ENCODE data around the gene ARHGAP32. TPM values are rescaled to one million over a fixed set of nuclear protein-coding genes. Genes with fewer than 3 reads are reported as not detected.

Gene ARHGAP32
- total and polyA plus RNA-seq, 11 donors: 2.1 to 9.5 (median 4.8) TPM

DNA sequence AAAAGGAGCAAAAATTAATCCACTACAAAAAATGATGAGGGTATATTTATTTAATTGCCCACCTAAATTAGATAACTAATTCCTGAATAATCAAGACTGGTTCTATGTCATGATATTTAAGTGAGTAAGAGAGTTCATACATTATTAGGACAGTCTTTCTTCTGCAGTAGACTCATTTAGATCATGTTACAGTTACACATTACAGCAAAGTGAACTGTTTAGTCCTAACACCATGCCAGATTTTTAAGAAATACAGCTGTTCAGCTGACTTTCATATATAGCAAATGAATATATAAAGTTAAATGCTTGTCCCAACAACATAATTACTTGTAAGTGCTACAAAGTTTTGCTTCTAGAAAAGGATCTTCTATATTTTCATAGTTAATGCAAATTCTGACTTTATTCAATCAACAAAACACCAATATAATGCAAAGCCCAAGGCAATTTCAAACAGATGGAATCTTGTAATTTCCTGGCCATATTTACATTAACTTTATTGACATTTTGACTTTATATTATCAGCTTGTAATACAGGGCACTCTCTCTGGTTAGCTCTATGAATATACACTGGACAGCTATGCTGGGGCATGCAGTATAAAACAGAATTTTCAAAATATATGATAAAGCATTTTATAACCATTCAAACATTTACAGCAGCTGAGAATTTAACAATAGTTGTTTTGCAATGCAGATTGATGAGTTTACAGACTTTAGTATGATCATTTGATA is 203.7 kb downstream of the ARHGAP32 start:
- intact Hi-C loops (cut with DNase I): no loop called here
- Histone ChIP-seq H3K36me3 (peaks cover 0 to 21% (median 0%) of the 10 kb centered on the region in 9 donors), H3K9me3 (peaks cover 0 to 6% (median 0%) of the 10 kb centered on the region in 12 donors), H3K4me1 (no peaks in the 10 kb centered on the region), H3K27me3 (no peaks in the 10 kb centered on the region), H3K4me3 (no peak overlapping the region), H3K27ac (no peak overlapping the region)
- ATAC-seq (no peak), DNase-seq (no peak)
- TF ChIP-seq POLR2A (IDR thresholded peaks at IDR 0.05): no peak
- TF ChIP-seq, protein P1, sequence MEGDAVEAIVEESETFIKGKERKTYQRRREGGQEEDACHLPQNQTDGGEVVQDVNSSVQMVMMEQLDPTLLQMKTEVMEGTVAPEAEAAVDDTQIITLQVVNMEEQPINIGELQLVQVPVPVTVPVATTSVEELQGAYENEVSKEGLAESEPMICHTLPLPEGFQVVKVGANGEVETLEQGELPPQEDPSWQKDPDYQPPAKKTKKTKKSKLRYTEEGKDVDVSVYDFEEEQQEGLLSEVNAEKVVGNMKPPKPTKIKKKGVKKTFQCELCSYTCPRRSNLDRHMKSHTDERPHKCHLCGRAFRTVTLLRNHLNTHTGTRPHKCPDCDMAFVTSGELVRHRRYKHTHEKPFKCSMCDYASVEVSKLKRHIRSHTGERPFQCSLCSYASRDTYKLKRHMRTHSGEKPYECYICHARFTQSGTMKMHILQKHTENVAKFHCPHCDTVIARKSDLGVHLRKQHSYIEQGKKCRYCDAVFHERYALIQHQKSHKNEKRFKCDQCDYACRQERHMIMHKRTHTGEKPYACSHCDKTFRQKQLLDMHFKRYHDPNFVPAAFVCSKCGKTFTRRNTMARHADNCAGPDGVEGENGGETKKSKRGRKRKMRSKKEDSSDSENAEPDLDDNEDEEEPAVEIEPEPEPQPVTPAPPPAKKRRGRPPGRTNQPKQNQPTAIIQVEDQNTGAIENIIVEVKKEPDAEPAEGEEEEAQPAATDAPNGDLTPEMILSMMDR (IDR thresholded peaks at IDR 0.05): no peak

DNA sequence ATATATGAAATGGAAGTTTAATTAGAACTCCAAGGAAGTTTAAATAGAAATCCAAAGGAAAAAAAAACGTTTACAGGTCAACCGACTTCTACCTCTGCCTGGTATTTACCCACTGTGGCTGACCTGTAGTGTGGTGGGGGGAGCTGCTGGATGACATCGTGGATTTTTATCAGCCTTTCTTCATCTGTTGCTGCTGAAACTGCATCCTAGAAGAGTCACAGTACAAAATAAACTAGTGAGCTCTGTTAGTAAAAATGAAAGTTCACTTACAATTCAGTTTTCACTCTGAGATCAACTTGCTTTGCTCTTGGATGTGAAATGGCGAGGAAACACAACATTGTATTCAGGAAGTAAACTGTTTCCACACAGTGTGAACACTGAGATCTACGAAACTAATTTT is 206.2 kb downstream of the ARHGAP32 start:
- TF ChIP-seq, protein P1 (IDR thresholded peaks at IDR 0.05): no peak
- no peak for TF ChIP-seq POLR2A (IDR thresholded peaks at IDR 0.05)
- ATAC-seq: no peak
- H3K36me3 ChIP-seq: peaks cover 0 to 41% (median 5%) of the 10 kb centered on the region in 9 donors
- H3K4me3 ChIP-seq: no peak overlapping the region
- 76 to 86% (median 82%) methylated on average over 5 of the region's 5 CpGs for WGBS, 4 donors
- H3K4me1 ChIP-seq: no peaks in the 10 kb centered on the region
- no peaks in the 10 kb centered on the region for H3K27me3 ChIP-seq
- intact Hi-C loops (cut with DNase I): no loop called here
- H3K27ac ChIP-seq: no peak overlapping the region
- DNase-seq: no peak
- peaks cover 0 to 6% (median 0%) of the 10 kb centered on the region in 12 donors for H3K9me3 ChIP-seq

DNA sequence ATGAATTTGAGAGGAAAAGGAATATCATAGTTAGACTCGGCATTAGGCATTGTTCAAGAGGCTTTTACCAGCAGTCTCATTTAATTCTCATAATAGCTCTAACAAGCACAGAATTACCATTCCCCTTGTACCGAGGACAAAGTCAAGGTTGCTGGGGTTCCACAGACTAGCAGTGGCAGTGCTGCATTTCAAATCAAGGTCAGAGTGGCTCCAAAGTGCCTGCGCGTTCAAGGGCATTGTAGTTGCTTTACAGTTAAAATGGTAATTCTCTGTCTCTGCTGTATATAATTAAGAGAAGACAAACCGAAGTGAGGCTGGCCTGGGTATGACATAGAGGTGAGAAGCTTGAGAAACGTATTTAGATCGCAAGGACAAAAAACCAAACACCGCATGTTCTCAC is 209.1 kb downstream of the ARHGAP32 start:
- no peaks in the 10 kb centered on the region for H3K27me3 ChIP-seq
- DNase-seq (no peak), ATAC-seq (no peak)
- TF ChIP-seq, protein P1 (IDR thresholded peaks at IDR 0.05): no peak
- TF ChIP-seq POLR2A (IDR thresholded peaks at IDR 0.05): no peak
- no peaks in the 10 kb centered on the region for H3K9me3 ChIP-seq
- no peak overlapping the region for H3K27ac ChIP-seq
- peaks cover 0 to 67% (median 6%) of the 10 kb centered on the region in 9 donors for H3K36me3 ChIP-seq
- WGBS, 4 donors: 87 to 93% (median 92%) methylated on average over 8 of the region's 8 CpGs
- no peak overlapping the region for H3K4me3 ChIP-seq
- intact Hi-C loops (cut with DNase I): no loop called here
- H3K4me1 ChIP-seq: no peaks in the 10 kb centered on the region

DNA sequence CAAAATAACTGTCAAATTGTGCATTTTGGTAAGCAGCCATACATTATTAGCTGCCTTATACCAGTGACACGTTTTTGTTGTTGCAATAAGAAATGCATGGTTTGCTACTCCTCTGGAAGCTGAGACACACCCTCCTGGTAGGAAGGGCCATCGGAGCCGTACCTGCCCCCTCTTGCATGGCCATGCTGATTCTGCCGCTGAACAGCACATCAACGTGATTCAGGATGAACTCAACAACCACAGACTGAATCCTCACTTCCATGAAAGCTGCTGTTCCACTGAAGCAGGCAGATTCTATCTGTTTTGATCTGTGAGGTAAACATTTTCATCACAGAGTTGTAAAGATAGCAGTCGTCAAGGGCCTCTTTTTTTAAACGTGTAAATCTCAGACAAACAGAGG is 210.9 kb downstream of the ARHGAP32 start:
- peaks cover 0 to 76% (median 20%) of the 10 kb centered on the region in 9 donors for H3K36me3 ChIP-seq
- 74 to 88% (median 82%) methylated on average over 7 of the region's 7 CpGs for WGBS, 4 donors
- intact Hi-C loops (cut with DNase I): no loop called here

More for the DNA sequence above, 210.9 kb downstream of the ARHGAP32 start:
- ATAC-seq (no peak), DNase-seq (no peak)
- Histone ChIP-seq H3K4me1 (no peaks in the 10 kb centered on the region), H3K4me3 (no peak overlapping the region), H3K9me3 (no peaks in the 10 kb centered on the region), H3K27ac (no peak overlapping the region), H3K27me3 (no peaks in the 10 kb centered on the region)
- TF ChIP-seq POLR2A (IDR thresholded peaks at IDR 0.05): no peak
- TF ChIP-seq, protein P1 (IDR thresholded peaks at IDR 0.05): no peak

Measured in heart left ventricle (tissue), 16 donors.